Thyroid gland (tissue), 4 donors: Measurements from ENCODE around the gene STRBP.

Experiments used
- POLR2A ChIP-seq, 2 donors: fragments of 450-650 bp; IDR thresholded peaks; one replicate each; pipeline ENCODE4 v1.6.1; 2017; ENCODE audit warnings: antibody characterized with exemption in 2 of 2, mild to moderate bottlenecking in 2 of 2, moderate library complexity in 1 of 2
- TF ChIP-seq, protein P1 (sequence below), 6 experiments: fragments of 200-600 bp in 3 of 6; fragments of 450-650 bp in 3 of 6; sonication (generic) in 3 of 6; IDR thresholded peaks; one replicate each; pipeline ENCODE4 v1.5.1; 2016 to 2019; ENCODE audit warnings: antibody characterized with exemption in 6 of 6, mild to moderate bottlenecking in 2 of 6, inconsistent platforms in 1 of 6, moderate library complexity in 1 of 6

DNA sequence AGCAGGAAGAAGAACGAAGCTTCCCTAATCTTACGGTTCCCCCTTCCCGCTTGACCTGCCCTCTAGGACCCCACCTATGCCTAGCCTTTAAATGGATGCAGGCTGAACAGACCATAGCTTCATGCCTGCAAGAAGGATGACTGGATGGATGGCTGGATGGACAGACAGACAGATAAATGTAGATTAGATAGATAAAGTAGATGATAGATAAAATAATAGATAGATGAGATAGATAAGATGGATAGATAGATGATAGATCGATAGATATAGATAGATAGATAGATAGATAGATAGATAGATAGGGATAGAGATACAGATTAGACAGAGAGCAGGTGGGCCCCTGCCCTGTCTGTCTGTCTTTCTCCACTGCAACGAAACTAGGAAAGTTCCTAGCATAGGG lies 162.9 kb downstream of the STRBP start:
- TF ChIP-seq, protein P1, sequence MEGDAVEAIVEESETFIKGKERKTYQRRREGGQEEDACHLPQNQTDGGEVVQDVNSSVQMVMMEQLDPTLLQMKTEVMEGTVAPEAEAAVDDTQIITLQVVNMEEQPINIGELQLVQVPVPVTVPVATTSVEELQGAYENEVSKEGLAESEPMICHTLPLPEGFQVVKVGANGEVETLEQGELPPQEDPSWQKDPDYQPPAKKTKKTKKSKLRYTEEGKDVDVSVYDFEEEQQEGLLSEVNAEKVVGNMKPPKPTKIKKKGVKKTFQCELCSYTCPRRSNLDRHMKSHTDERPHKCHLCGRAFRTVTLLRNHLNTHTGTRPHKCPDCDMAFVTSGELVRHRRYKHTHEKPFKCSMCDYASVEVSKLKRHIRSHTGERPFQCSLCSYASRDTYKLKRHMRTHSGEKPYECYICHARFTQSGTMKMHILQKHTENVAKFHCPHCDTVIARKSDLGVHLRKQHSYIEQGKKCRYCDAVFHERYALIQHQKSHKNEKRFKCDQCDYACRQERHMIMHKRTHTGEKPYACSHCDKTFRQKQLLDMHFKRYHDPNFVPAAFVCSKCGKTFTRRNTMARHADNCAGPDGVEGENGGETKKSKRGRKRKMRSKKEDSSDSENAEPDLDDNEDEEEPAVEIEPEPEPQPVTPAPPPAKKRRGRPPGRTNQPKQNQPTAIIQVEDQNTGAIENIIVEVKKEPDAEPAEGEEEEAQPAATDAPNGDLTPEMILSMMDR (IDR thresholded peaks at IDR 0.05): no peak
- no peak for TF ChIP-seq POLR2A (IDR thresholded peaks at IDR 0.05)
